Measurements from ENCODE around the gene LPAR3.

- no peak for TF ChIP-seq EZH2 (IDR thresholded peaks at IDR 0.05; ENCODE audit: insufficient read depth, poor library complexity, severe bottlenecking)
- no peak for TF ChIP-seq EZH2phosphoT487 (IDR thresholded peaks at IDR 0.05; ENCODE audit: insufficient read depth, low read depth)
Observed at GRCh38 chr1:84877592-84877991, 15.4 kb downstream of the LPAR3 start.
